ENCODE data around the gene SPOUT1.
"Not testable (repeated sequence)": the region's sequence is repeated elsewhere in the genome, so short reads cannot be mapped to it uniquely, and the experiment has no call there.

Gene SPOUT1

GRCh38 chr9:128810873-128811272 is 18.7 kb downstream of the SPOUT1 start:
- DNase-seq (ENCODE audit: low read depth in 1 of 2, low spot score in 1 of 2), result no peak

DNA sequence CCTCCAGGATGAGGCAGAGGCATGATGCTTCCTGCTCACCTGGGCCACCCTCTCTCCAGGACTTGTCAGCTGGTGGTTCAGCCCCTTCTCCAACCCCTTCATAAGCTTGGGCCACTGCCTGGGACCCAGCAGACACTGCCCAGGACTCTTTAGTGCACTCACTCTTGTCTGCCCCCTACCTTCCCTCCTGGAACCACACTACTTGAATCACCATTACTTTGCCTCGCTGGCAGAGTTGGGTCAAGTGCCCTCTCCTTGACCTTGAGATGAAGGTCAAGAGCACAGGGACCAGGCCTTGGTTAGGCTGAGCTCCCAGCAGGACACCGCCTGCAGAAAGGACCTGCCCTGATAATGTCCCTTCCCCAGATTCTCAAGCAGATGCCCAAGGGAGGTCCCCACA is 19.8 kb downstream of the SPOUT1 start:
- DNase-seq (ENCODE audit: low read depth in 1 of 2, low spot score in 1 of 2), result no peak

- no peak for DNase-seq (ENCODE audit: low read depth in 1 of 2, low spot score in 1 of 2)
Observed at GRCh38 chr9:128809036-128809599, 20.5 kb downstream of the SPOUT1 start.

DNA sequence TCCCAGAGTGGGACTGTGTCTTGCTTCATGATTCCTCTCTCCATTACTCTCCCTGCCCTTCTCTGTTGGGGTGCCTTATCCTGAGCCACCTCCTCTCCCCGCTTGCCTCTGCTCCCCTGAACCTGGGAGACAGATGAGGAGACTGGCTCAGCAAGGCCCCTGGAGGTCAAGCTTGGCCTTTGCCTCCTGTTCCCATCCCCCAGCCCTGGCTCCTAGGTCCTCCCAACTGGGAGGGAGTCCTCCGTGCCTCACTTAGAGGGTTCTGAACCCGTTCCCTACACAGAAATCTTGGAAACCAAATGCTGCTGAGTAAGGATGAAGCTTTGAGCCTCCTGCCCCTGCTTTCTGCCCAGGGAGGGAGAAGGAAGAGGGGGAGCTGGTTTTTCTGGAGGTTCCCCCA is 21.1 kb downstream of the SPOUT1 start:
- no peak for DNase-seq (ENCODE audit: low read depth in 1 of 2, low spot score in 1 of 2)

DNA sequence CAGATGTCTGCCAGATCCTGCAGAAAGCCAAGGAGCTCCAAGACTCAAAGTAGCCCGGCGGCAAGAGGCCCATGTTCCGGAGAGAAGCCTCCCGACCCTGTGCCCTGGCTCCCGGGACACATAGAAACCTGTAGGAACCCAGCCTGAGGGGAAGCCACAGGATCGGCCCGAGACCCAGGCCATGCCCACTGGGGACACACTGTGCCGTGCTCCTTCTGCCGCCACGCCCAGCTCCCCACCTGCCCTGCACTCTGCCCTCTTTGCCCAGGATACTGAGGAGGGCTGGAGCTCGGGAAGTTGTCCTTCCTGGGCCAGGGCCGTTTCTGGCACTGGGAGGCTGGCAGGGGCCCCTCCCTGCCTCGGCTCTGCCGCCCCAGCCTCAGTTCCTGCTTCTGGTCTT is 21.8 kb downstream of the SPOUT1 start:
- DNase-seq (ENCODE audit: low read depth in 1 of 2, low spot score in 1 of 2), result no peak

DNA sequence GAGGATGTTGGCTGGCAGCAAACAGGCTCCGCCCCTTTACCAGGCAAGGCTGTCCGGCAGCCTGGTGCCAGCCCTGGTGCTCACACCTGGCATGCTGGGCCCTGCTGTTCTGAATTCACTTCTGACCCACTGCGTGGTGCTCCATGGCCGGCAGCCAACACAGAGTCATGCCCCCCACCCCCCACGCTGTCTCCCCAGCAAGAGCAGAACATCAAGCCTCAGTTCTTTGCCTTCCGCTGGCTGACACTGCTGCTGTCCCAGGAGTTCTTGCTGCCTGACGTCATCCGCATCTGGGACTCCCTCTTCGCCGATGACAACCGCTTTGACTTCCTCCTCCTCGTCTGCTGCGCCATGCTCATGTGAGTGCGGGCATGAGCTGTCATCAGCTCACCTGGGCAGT is 23.9 kb downstream of the SPOUT1 start:
- DNase-seq (ENCODE audit: low read depth in 1 of 2, low spot score in 1 of 2), result no peak

- no peak for DNase-seq (ENCODE audit: low read depth in 1 of 2, low spot score in 1 of 2)
Observed at GRCh38 chr9:128802482-128802881, 27.1 kb downstream of the SPOUT1 start.

GRCh38 chr9:128800061-128800460 is 29.5 kb downstream of the SPOUT1 start:
- no peak for DNase-seq (ENCODE audit: low read depth in 1 of 2, low spot score in 1 of 2)

- no peak for DNase-seq (ENCODE audit: low read depth in 1 of 2, low spot score in 1 of 2)
Observed at GRCh38 chr9:128798896-128799295, 30.7 kb downstream of the SPOUT1 start.

- DNase-seq (ENCODE audit: low read depth in 1 of 2, low spot score in 1 of 2), result not testable (repeated sequence)
Observed at GRCh38 chr9:128794961-128795360, 34.6 kb downstream of the SPOUT1 start.

DNA sequence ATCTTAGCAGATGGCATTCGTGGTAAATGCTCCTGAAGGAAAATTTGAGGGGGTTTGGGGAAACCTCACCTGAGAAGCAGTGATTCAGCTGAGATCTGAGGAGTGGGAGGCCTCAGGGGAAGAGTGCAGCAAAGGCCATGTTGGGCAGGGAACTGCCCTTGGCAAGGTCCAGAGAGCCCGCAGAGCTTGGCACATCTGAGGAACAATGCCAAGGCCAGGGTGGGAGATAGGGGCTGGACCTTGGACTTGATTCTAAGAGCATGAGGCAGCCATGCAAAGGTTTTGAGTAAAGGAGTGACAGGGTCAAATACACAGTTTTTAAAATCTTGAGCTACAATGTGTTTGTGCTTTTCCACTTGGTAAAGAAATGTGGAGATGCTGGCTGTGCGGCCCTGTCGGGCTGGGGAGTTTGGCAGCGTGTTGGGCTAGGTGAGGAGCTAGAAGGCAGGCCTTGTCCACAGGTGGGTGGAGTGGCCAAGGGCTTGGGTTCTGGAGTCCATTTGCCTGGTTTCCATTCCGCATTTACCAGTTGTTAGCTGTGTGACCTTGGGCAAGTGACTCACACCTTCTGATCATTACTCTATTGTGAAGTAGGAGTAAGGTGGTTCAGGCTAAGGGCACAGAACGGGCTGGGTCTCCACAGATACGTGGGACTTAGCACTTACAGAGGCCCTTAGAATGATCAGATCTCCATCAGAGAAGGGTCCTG is 36.5 kb downstream of the SPOUT1 start:
- DNase-seq (ENCODE audit: low read depth in 1 of 2, low spot score in 1 of 2), result no peak

GRCh38 chr9:128792134-128792533 is 37.5 kb downstream of the SPOUT1 start:
- no peak for DNase-seq (ENCODE audit: low read depth in 1 of 2, low spot score in 1 of 2)

DNA sequence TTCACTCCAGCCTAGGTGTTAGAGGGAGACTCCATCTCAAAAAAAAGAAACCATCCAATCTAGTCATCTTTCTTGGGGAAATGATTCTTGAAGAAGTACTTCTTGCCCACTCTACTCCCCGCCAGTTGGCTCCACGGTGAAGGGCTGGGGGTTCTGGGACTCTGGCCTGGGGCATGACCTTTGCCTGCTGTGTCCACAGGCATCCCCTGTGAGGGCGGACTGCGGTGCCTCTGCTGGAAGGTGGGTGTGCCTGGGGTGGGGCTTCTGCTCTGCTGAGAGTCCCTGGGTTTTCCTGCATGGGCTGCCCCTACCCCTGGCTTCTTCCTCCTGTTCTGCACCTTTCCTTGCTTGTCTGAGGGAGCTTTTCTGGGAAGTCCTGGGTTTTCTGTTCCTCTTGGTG is 39.1 kb downstream of the SPOUT1 start:
- DNase-seq (ENCODE audit: low read depth in 1 of 2, low spot score in 1 of 2), result no peak

GRCh38 chr9:128788445-128788844 is 41.1 kb downstream of the SPOUT1 start:
- DNase-seq (ENCODE audit: low read depth in 1 of 2, low spot score in 1 of 2), result no peak

- no peak for DNase-seq (ENCODE audit: low read depth in 1 of 2, low spot score in 1 of 2)
Observed at GRCh38 chr9:128787659-128788058, 41.9 kb downstream of the SPOUT1 start.

GRCh38 chr9:128786681-128787601 is 42.7 kb downstream of the SPOUT1 start, which contains the start of gene TBC1D13:
TSS of gene TBC1D13 (plus strand) at chr9:128787253. CDS start at chr9:128787354, 101 bp downstream.
- peak; percentile 85 to 88 for DNase-seq (ENCODE audit: low read depth in 1 of 2, low spot score in 1 of 2)

DNA sequence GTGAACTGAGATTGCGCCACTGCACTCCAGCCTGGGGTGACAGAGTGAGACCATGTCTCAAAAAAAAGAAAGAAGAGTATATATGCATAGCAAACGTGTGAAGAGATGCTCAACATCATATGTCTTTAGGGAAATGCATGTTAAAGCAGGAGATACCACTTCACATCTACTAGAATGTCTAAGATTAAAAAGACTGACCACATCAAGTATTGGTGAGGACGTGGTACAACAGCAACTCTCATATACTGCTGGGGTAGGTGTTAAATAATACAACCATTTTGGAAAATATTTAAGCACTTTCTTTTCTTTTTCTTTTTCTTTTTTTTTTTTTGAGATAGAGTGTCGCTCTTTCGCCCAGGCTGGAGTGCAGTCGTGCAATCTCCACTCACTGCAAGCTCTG is 44.2 kb downstream of the SPOUT1 start:
- DNase-seq (ENCODE audit: low read depth in 1 of 2, low spot score in 1 of 2), result no peak

- no peak for DNase-seq (ENCODE audit: low read depth in 1 of 2, low spot score in 1 of 2)
Observed at GRCh38 chr9:128782669-128783068, 46.9 kb downstream of the SPOUT1 start.

- DNase-seq (ENCODE audit: low read depth in 1 of 2, low spot score in 1 of 2), result no peak
Observed at GRCh38 chr9:128781187-128782070, 48.2 kb downstream of the SPOUT1 start.

- DNase-seq (ENCODE audit: low read depth in 1 of 2, low spot score in 1 of 2), result not testable (repeated sequence)
Observed at GRCh38 chr9:128780093-128780492, 49.5 kb downstream of the SPOUT1 start.

- no peak for DNase-seq (ENCODE audit: low read depth in 1 of 2, low spot score in 1 of 2)
Observed at GRCh38 chr9:128774804-128775203, 54.8 kb downstream of the SPOUT1 start.

Measured in activated CD4-positive, alpha-beta T cell treated with anti-CD3 and anti-CD28 coated beads, Interleukin-2, amount 50 U/mL, for 24 hours (primary cell).